HG03565 (cell line): ENCODE results near the gene LAGE3.

Experiments
- ATAC-seq: cut with Tn5 transposase; IDR thresholded peaks from one replicate; pipeline ENCODE4 v1.9.1; 2021; ENCODE audit warnings: mild to moderate bottlenecking, moderate library complexity; ENCODE audit not compliant: unreplicated experiment

Gene LAGE3

DNA sequence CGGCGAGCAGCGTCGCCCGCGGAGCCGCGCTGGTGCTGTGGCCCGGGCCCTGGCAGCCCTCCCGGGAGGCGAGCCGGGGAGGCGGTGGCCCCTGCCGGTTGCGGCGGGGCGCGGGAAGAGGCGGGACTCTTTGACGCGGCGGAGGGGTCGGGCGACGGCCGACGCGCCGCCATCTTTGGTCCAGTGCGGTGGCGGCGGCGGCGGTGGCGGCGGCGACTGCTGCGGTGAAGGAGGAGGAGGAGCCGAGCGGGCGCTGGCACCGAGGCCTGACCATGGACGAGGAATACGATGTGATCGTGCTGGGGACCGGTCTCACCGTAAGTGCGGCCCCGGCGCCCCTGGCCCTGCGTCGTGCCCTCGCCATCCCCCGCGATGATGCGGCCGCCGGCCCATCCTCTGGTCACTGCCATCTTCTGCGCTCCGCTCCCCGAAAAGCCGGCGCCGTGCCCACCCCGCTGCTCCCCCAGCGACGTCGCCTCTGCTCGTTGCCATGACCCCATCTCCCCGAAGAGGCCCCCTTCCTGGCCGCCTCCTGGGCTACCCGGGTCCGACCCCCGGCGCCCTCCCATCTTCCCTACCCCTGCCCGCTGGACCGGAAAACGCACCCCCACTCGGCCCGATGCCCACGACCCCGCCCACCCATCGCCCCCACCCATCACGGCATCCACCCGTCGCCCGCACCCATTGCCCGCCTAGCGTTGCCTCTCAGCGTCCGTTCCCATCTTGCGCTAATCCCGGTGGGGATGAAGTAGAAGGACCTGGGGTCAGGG, 41.9 kb downstream of the LAGE3 start, which contains the start of gene GDI1:
Gene GDI1 (plus strand): TSS at position 172 of the 770 bp plus-strand sequence. CDS start 101 bp downstream, at position 273.
- ATAC-seq, result no peak

DNA sequence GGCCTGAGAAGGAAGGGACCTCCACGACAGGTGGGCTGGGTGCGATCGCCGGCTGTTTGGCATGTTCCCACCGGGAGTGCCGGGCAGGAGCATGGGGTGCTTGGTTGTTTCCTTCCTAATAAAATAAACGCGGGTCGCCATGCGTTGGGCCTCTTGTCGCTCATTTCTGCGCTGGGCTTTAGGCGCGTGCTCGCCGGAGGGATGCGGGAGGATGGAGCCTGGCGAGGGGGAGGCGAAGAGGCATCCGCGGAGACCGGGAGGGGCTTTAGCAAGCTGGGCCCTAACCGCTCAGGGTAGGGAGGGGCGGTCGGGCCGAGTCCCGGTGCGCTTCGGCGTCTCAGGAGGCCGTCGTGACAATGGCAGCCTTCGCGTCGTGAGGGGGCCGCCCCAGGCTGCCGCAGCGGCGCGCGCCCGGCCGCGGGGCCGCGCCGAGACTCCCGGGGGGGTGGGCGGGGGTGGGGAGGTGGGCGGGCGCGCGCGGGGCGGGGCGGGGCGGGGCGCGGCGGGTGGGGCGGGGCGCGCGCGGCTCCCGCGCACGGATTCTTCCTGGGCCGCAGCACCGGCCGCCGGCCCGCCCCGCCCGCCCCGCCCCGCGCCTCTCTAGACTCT, 42.6 kb downstream of the LAGE3 start:
- ATAC-seq, result no peak

DNA sequence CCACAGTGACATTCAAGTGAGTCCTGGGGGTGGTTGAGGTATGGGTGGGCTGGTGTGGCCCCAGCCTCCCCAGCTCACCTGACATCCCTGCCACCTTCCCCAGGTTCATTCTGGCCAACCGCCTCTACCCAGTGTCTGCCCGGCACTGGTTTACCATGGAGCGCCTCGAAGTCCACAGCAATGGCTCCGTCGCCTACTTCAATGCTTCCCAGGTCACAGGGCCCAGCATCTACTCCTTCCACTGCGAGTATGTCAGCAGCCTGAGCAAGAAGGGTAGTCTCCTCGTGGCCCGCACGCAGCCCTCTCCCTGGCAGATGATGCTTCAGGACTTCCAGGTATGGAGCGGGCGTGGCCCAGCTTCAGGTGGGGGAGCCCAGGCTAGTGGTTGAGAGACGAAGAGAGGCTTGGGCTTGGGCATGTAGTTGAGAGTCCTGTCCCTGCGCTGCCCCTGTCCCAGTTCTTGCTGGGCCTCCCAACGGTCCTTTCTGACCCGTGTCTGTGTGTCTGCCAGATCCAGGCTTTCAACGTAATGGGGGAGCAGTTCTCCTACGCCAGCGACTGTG, 43.8 kb downstream of the LAGE3 start:
- no peak for ATAC-seq

DNA sequence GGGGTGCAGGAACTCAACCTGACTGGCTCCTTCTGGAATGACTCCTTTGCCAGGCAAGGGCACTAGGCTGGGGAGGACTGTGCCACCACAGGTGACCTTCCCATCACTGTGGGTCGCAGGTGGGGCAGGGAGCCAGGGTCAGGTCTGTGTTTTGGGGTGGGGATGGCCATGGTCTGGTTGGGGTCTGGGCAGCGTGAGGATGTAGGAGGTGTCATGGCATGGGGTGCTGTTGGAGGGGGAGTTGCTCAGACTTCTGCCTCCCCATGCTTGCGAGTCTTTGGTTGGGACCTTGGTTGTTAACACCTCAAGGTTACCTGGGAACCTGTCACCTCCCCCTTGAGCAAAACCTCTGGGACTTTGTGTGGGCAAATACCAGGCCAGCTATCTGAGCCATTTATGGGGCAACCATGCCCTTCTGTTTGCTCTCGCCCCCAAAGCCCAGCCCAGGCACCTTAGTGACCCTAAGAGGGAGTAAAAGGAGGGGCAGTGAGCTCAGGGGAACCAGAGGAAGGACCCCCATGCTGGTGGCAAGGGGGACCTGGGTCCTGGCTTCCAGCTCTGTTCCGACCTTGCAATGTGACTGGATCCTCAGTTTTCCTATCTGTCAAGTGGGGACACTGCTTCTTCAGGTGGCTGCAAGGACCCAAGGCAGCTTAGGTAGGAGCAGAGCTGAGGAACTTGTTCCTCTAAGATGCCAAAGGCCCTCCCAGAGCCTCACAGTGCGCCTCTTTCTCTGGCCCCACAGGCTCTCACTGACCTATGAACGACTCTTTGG, 44.5 kb downstream of the LAGE3 start:
- no peak for ATAC-seq

DNA sequence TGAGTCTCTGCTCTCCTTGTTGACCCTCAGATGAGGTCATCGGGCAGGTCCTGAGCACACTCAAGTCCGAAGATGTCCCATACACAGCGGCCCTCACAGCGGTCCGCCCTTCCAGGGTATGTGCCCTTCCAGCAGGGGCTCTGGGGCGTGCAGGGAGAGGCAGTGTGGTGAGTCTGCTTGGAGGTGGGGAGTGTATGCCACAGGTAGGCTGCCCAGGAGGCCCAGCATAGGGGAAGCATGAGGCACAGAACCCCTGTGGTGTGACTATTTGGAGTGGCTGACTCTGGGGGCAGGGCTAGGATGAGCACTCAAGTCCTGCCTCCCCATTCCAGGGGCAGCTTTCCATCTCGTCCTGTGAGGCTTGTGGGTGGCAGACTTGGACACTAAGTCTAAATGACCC, 45.5 kb downstream of the LAGE3 start:
- ATAC-seq, result no peak

DNA sequence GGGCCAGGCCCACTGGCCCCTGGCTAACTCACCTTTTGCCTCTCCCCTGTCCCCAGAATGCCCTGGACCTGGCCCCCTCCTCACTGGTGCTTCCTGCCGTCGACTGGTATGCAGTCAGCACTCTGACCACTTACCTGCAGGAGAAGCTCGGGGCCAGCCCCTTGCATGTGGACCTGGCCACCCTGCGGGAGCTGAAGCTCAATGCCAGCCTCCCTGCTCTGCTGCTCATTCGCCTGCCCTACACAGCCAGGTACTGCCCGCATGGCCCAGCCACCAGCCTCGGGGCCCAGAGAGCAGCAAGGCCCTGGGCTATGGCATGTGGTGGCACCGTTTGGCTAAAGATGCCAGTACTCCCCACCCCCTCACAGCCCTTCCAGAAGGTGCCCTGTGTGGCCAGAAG, 46.9 kb downstream of the LAGE3 start:
- no peak for ATAC-seq

DNA sequence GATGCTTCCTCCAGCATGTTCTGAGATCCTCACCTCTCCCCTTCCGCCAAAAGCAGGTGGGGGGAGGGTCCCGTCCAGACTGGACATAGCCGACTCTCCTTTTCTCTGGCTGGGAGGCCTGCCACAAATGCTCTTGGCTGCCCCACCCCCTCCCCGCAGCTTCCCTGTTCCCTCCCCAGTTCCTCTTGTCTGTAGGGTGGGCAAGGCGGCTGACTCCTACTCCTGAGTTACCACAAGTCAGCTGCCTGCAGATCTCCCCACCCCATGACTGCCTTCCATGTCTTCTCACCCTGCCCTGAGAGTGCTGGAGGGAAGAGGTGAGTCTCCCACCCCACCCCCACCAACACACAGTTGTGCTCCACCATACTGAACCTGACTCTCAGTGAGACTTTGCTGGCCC, 47.7 kb downstream of the LAGE3 start:
- no peak for ATAC-seq

DNA sequence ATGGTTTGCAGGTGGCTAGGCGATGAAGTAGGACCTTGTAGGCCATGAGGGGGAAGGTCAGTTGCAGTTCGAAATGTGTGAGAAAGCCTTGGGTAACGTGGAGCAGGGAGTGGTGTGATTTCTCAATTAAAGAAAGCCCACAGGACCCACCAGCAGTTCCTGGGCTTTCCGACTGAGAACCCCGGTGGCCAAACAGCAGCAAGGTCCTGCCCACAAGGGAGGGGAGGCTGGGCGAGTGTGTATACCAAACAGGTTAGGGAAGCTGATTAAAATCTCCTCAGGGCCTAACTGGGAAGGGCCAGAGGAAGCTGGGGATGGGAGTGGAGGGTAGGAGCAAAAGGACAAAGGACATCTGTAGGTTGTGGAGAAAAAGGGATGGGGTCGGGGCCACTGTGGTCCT, 48.2 kb downstream of the LAGE3 start:
- no peak for ATAC-seq

DNA sequence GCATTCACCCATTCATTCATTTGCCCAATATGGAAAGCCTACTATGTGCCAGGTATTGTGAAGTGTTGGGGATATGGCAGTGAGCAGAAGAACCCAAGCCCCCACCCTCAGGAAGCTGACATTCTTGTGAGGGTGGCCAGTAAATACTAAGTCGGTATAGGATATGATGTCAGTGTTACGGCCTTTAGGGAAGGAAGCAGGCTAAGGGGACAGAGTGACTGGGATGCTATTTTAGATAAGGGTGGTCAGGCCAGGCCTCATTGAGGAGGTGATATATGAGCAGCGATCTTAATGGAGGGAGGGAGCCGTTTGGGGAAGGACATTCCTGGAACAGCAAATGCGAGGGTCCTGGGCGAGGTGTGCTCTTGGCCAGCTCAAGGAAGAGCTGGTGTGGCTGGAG, 48.6 kb downstream of the LAGE3 start:
- no peak for ATAC-seq

DNA sequence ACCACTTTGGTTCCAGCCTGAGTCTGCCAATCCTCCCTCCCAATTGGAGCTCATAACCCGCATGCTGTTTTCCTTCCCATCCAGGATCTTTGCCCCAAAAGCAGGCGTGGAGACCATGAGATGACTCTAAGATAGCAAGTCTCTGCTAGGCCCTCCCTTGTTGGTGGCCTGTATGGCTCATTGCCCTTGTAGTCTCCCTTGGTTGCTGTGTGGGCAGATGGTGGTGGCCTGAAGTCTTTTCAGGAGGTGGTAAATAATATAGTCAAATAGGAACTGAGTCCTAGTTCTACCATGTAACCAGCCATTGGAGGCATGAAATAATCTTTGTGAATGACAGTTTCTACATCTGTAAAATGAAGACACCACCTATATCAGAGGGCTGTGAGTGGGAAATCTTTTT, 49.4 kb downstream of the LAGE3 start:
- no peak for ATAC-seq

DNA sequence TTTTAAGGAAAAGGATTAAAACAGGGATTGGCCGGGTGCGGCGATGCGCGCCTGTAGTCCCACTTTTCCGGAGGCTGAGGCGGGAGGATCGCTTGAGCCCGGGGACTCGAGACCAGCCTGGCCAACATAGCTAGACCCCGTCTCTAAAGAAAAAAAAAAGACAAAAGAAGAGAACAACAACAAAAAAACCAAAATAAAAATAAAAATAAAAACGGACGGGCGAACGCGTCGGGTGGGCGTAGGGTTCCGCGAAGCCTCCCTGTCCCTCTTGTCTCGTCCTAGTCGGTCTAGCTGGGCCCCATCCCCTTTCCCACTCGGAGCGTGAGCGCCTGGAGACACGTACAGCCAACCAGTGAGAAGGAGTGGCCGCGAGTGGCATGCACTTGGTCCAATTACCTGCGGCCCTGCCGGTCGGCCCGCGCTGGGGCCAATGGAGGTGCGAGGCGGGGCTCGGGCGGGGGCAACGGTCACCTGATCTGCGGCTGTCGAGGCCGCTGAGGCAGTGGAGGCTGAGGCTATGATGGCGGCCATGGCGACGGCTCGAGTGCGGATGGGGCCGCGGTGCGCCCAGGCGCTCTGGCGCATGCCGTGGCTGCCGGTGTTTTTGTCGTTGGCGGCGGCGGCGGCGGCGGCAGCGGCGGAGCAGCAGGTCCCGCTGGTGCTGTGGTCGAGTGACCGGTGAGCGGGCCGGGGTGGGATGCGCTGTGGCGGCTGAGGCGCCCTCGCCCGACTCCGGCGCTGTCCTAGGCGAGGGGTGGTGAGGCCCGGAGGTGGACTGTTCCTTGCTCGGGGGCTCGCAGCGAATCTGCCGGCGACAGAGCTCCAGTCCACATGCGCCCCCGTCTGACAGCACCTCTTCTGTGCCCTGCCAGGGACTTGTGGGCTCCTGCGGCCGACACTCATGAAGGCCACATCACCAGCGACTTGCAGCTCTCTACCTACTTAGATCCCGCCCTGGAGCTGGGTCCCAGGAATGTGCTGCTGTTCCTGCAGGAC, 50.6 kb downstream of the LAGE3 start, which contains the start of gene ATP6AP1:
Gene ATP6AP1 (plus strand): TSS at position 502 of the 996 bp plus-strand sequence. CDS start 16 bp downstream, at position 518.
- peak; percentile 95 for ATAC-seq
